Type B pancreatic cell (in vitro differentiated cells): Measurements from ENCODE around the gene PLB1. TPM values are rescaled to one million over a fixed set of nuclear protein-coding genes. Genes with fewer than 3 reads are reported as not detected.

Experiments
- DNase-seq: peaks from one replicate; pipeline ENCODE4 v3.0.0; 2021; ENCODE audit warnings: mixed read lengths; ENCODE audit not compliant: unreplicated experiment; ENCODE audit errors: extremely low spot score
- H3K27ac Mint-ChIP-seq: 2 replicates; pipeline ENCODE4 v1.8.0; 2021; ENCODE audit warnings: mild to moderate bottlenecking, mixed read lengths
- H3K27me3 Mint-ChIP-seq: 2 replicates; pipeline ENCODE4 v1.8.0; 2021; ENCODE audit warnings: mixed read lengths
- H3K36me3 Mint-ChIP-seq: 2 replicates; pipeline ENCODE4 v1.8.0; 2021; ENCODE audit warnings: mixed read lengths
- H3K4me1 Mint-ChIP-seq: one replicate; pipeline ENCODE4 v1.8.0; 2021; ENCODE audit warnings: mixed read lengths; ENCODE audit not compliant: unreplicated experiment
- H3K4me3 Mint-ChIP-seq: 2 replicates; pipeline ENCODE4 v1.8.0; 2021; ENCODE audit warnings: mild to moderate bottlenecking, mixed read lengths
- H3K9me3 Mint-ChIP-seq: 2 replicates; pipeline ENCODE4 v1.8.0; 2021; ENCODE audit warnings: mixed read lengths
- CTCF ChIP-seq: fragments of 200-600 bp; sonication (generic); conservative IDR thresholded peaks from 2 replicates; pipeline ENCODE4 v1.5.0; 2021; ENCODE audit warnings: antibody characterized with exemption, mild to moderate bottlenecking
- total RNA-seq: library from RNA; stranded (reverse); gene quantifications from 2 replicates; pipeline ENCODE4 v1.2.1, GENCODE V29; 2021; ENCODE audit warnings: low replicate concordance

PLB1 gene
- total RNA-seq, 1 donor from 2014 or later = 1.9 TPM

DNA sequence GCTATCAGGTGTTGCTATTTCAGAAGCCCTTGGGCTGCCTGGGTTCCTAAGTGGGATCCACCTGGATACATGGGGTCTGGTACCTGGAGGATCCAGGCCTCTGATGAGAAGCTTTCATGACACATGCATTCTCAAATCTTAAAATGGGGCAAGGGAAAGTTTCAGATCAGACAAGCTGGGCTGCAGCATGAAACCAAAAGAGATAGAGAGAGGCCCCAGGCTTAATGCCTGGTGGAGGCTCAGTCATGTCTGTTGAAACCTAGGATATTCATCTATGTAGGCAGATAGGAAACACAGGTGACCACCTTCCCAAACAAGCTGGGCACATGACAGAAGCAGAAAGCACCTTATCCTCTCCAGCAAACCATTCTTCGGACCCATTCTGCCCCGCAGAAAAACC, 18.8 kb upstream of the PLB1 start:
- H3K27me3 Mint-ChIP-seq = peaks cover 3% of the 10 kb centered on the region
- H3K4me1 Mint-ChIP-seq = peaks cover 6% of the 10 kb centered on the region

DNA sequence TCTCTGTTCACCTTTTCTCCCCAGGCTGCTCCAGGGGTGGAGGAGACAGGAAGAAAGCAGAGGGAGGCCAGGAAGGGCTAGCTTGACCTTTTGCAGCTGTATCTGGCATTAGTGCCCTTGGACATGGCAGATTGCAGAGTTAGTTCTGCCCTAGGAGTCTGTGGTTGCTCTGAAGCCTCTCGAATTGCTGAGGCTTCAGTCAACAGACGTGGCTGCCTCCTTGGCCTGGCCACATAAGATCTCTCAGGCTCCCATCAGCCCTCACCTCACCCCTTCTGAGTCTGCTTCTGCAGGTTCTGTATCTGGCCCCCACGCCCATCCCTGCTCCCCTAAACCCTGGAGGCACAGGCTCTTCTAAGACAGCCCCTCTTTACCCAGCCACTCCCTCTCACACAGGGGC, 18.2 kb upstream of the PLB1 start:
- Mint-ChIP-seq H3K4me3 (no peak overlapping the region), H3K9me3 (peaks cover 4% of the 10 kb centered on the region), H3K36me3 (no peaks in the 10 kb centered on the region), H3K27ac (no peak overlapping the region), H3K4me1 (peaks cover 6% of the 10 kb centered on the region), H3K27me3 (peaks cover 3% of the 10 kb centered on the region)
- DNase-seq = no peak
- TF ChIP-seq CTCF = no peak

More for the DNA sequence above, 18.8 kb upstream of the PLB1 start:
- no peak for TF ChIP-seq CTCF
- Mint-ChIP-seq H3K9me3 (peaks cover 4% of the 10 kb centered on the region), H3K36me3 (no peaks in the 10 kb centered on the region), H3K27ac (no peak overlapping the region), H3K4me3 (no peak overlapping the region)
- DNase-seq = no peak

DNA sequence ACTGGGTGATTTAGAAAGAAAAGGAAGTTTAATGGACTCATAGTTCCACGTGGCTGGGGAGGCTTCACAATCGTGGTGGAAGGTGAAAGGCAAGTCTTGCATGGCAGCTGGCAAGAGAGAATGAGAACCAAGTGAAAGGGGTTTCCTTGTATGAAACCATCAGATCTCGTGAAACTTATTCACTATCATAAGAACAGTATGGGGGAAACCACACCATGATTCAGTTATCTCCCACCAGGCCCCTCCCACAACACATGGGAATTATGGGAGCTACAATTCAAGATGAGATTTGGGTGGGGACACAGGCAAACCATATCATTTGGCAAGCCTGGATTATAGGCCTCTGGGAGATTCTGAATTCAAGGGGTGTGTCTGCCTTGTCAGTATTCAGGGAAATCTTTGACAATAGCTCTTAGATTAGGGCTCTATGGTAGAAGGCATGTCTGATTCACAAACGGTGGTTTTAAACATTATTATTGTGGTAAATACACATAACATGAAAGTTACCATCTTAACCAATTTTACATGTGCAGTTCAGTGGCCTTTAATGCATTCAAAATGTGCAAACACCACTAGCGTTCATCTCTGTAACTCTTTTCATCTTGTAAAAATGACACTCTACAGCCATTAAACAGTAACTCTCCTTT, 15.3 kb upstream of the PLB1 start:
- no peak for TF ChIP-seq CTCF
- Mint-ChIP-seq H3K4me1 (no peaks in the 10 kb centered on the region), H3K27ac (no peak overlapping the region), H3K27me3 (peaks cover 5% of the 10 kb centered on the region), H3K4me3 (no peak overlapping the region), H3K9me3 (no peaks in the 10 kb centered on the region), H3K36me3 (no peaks in the 10 kb centered on the region)
- DNase-seq = no peak

DNA sequence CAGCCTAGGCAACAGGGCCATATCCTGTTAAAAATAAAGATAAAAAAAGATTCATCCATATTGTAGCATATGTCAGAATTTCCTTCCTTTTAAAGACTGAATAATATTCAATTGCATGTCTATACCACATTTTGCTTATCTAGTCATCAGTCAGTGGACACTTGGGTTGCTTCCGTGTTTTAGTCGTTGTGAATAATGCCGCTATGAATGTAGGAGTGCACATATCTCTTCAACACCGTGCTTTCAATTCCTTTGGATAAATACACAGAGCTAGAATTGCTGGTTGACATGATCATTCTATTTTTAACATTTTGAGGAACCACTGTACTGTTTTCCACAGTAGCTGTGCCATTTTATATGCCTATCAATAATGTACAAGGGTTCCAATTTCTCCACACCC, 14.0 kb upstream of the PLB1 start:
- TF ChIP-seq CTCF = no peak
- no peaks in the 10 kb centered on the region for H3K36me3 Mint-ChIP-seq
- H3K27me3 Mint-ChIP-seq = peaks cover 15% of the 10 kb centered on the region
- H3K27ac Mint-ChIP-seq = no peak overlapping the region
- no peaks in the 10 kb centered on the region for H3K4me1 Mint-ChIP-seq
- no peak overlapping the region for H3K4me3 Mint-ChIP-seq
- DNase-seq = no peak
- no peaks in the 10 kb centered on the region for H3K9me3 Mint-ChIP-seq

DNA sequence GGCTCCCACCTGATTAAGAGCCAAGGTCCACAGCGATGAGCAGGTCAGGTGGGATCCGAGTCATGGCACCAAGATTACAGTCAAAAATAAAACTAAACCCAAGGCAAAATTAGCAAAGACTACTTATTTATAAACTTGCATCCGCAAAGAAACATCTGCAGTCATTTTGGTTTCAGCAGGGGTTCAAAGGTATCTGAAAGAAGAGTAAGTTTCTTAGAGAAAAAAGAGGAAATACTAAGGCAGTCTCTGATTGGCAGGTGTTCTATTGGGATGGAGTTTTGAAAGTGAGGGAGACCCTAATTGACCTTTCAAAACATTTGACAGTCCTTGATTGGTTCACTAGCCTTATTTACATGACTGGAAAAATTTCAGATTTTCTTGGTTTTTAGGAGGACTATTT, 11.0 kb upstream of the PLB1 start:
- H3K27me3 Mint-ChIP-seq = peaks cover 17% of the 10 kb centered on the region
- H3K4me1 Mint-ChIP-seq = no peaks in the 10 kb centered on the region
- H3K9me3 Mint-ChIP-seq = no peaks in the 10 kb centered on the region
- no peak overlapping the region for H3K27ac Mint-ChIP-seq
- no peak overlapping the region for H3K4me3 Mint-ChIP-seq
- TF ChIP-seq CTCF = no peak
- no peaks in the 10 kb centered on the region for H3K36me3 Mint-ChIP-seq
- no peak for DNase-seq

- no peak for DNase-seq
- no peak for TF ChIP-seq CTCF
- Mint-ChIP-seq H3K9me3 (no peaks in the 10 kb centered on the region), H3K27ac (no peak overlapping the region), H3K36me3 (no peaks in the 10 kb centered on the region), H3K4me1 (no peaks in the 10 kb centered on the region), H3K27me3 (peaks cover 22% of the 10 kb centered on the region), H3K4me3 (no peak overlapping the region)
Measured at GRCh38 chr2:28486526-28486925, 9.3 kb upstream of the PLB1 start.
